H1 (cell line): ENCODE measurements around the gene EVX2. TPM values are rescaled to one million over a fixed set of nuclear protein-coding genes. Genes with fewer than 3 reads are reported as not detected.

Experiments used
- BCL11A ChIP-seq, 2 experiments: IDR thresholded peaks; one replicate each; pipeline ENCODE4 v1.6.1; 2011; ENCODE audit warnings: low read depth in 2 of 2, low read length in 2 of 2, mild to moderate bottlenecking in 2 of 2
- SIX5 ChIP-seq: IDR thresholded peaks from 2 replicates; pipeline ENCODE4 v1.6.1; 2011; ENCODE audit warnings: mild to moderate bottlenecking, low read depth, low read length
- SRF ChIP-seq: IDR thresholded peaks from 2 replicates; pipeline ENCODE4 v1.6.1; 2011; ENCODE audit warnings: mild to moderate bottlenecking, low read depth, low read length, moderate library complexity
- TAF1 ChIP-seq: IDR thresholded peaks from 2 replicates; pipeline ENCODE4 v1.6.1; 2011; ENCODE audit warnings: mild to moderate bottlenecking, low read depth, low read length
- polyA plus RNA-seq, 7 experiments: library from polyadenylated mRNA; depleted of rRNA in 3 of 7; stranded (reverse) in 5 of 7; unstranded in 2 of 7; fragments of >200 nt in 5 of 7; fragments of 200-250 nt in 2 of 7; gene quantifications; 1 replicate in 5 of 7; 2 replicates in 1 of 7; 4 replicates in 1 of 7; pipeline versions ENCODE4 v1.2.1 to v1.2.3, GENCODE V29; 2011 to 2013; ENCODE audit warnings: missing spikeins in 2 of 7, mixed read lengths in 2 of 7
- total RNA-seq: library from RNA; stranded (reverse); fragmentation: NEBNext Ultra II Directional; extraction: Animal tissue kit (Norgen Biotek cat#: 25700); gene quantifications from 2 replicates; pipeline ENCODE4 v1.2.1, GENCODE V29; 2021
- TF ChIP-seq, protein P1 (sequence below), 3 experiments: IDR thresholded peaks; 1 replicate in 2 of 3; 2 replicates in 1 of 3; pipeline versions ENCODE4 v1.5.1 to v1.6.1; 2011; ENCODE audit warnings: low read length in 3 of 3, mild to moderate bottlenecking in 3 of 3, inconsistent platforms in 2 of 3, low read depth in 1 of 3, moderate library complexity in 1 of 3; ENCODE audit not compliant: insufficient read depth in 1 of 3; ENCODE audit errors: control extremely low read depth in 1 of 3
- TF ChIP-seq, protein P2 (sequence below): IDR thresholded peaks from 2 replicates; pipeline ENCODE4 v1.6.1; 2012; ENCODE audit warnings: inconsistent platforms

Gene EVX2
- total and polyA plus RNA-seq, 2 of the 8 experiments (the other 6 are each of a cell fraction or from before 2014, with no cell fraction given), result not detected

DNA sequence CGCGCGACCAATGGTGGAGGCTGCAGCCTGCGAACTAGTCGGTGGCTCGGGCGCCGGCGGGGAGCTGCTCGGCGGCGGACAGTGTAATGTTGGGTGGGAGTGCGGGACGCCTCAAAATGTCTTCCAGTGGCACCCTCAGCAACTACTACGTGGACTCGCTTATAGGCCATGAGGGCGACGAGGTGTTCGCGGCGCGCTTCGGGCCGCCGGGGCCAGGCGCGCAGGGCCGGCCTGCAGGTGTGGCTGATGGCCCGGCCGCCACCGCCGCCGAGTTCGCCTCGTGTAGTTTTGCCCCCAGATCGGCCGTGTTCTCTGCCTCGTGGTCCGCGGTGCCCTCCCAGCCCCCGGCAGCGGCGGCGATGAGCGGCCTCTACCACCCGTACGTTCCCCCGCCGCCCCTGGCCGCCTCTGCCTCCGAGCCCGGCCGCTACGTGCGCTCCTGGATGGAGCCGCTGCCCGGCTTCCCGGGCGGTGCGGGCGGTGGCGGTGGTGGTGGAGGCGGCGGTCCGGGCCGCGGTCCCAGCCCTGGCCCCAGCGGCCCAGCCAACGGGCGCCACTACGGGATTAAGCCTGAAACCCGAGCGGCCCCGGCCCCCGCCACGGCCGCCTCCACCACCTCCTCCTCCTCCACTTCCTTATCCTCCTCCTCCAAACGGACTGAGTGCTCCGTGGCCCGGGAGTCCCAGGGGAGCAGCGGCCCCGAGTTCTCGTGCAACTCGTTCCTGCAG is 39.1 kb upstream of the EVX2 start, which contains the start of gene HOXD9 (continued):
- TF ChIP-seq, protein P1, sequence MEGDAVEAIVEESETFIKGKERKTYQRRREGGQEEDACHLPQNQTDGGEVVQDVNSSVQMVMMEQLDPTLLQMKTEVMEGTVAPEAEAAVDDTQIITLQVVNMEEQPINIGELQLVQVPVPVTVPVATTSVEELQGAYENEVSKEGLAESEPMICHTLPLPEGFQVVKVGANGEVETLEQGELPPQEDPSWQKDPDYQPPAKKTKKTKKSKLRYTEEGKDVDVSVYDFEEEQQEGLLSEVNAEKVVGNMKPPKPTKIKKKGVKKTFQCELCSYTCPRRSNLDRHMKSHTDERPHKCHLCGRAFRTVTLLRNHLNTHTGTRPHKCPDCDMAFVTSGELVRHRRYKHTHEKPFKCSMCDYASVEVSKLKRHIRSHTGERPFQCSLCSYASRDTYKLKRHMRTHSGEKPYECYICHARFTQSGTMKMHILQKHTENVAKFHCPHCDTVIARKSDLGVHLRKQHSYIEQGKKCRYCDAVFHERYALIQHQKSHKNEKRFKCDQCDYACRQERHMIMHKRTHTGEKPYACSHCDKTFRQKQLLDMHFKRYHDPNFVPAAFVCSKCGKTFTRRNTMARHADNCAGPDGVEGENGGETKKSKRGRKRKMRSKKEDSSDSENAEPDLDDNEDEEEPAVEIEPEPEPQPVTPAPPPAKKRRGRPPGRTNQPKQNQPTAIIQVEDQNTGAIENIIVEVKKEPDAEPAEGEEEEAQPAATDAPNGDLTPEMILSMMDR (IDR thresholded peaks at IDR 0.05; ENCODE audit: control extremely low read depth in 1 of 3, insufficient read depth in 1 of 3, low read depth in 1 of 3, low read length in 3 of 3), result no peak
- TF ChIP-seq BCL11A (IDR thresholded peaks at IDR 0.05; ENCODE audit: low read depth in 2 of 2, low read length in 2 of 2), result no peak
- no peak for TF ChIP-seq SRF
- TF ChIP-seq TAF1, result no peak
- TF ChIP-seq, protein P2, sequence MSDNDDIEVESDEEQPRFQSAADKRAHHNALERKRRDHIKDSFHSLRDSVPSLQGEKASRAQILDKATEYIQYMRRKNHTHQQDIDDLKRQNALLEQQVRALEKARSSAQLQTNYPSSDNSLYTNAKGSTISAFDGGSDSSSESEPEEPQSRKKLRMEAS, result peak; percentile 60
- no peak for TF ChIP-seq SIX5
